AG09309 (cell line): ENCODE measurements around the gene CCDC93.

Experiments
- DNase-seq: peaks from one replicate; pipeline ENCODE4 v3.0.0-alpha.2; 2010; ENCODE audit warnings: low read depth
- H3K4me3 ChIP-seq: 2 replicates; pipeline ENCODE4 v1.5.1; 2011; ENCODE audit warnings: mild to moderate bottlenecking, low read depth, low read length, moderate library complexity; ENCODE audit not compliant: control insufficient read depth
- CTCF ChIP-seq: IDR thresholded peaks from 2 replicates; pipeline ENCODE4 v1.5.1; 2011; ENCODE audit warnings: mild to moderate bottlenecking, low read depth, low read length, inconsistent platforms; ENCODE audit not compliant: insufficient read depth, control insufficient read depth; ENCODE audit errors: missing control alignments

The CCDC93 gene

GRCh38 chr2:117967977-117968718 lies 45.7 kb downstream of the CCDC93 start:
- TF ChIP-seq CTCF: no peak
- no peak for DNase-seq
- no peak overlapping the region for H3K4me3 ChIP-seq

- DNase-seq: no peak
- no peak overlapping the region for H3K4me3 ChIP-seq
- no peak for TF ChIP-seq CTCF
Observed at GRCh38 chr2:117963446-117963845, 50.4 kb downstream of the CCDC93 start.

GRCh38 chr2:117961201-117961600 lies 52.7 kb downstream of the CCDC93 start:
- no peak for TF ChIP-seq CTCF
- H3K4me3 ChIP-seq: no peak overlapping the region
- no peak for DNase-seq

- TF ChIP-seq CTCF: no peak
- H3K4me3 ChIP-seq: no peak overlapping the region
- DNase-seq: no peak
Observed at GRCh38 chr2:117960231-117960630, 53.6 kb downstream of the CCDC93 start.

- DNase-seq: peak; percentile 59
Observed at GRCh38 chr2:117958186-117958585, 55.7 kb downstream of the CCDC93 start.

GRCh38 chr2:117957616-117958015 lies 56.3 kb downstream of the CCDC93 start:
- H3K4me3 ChIP-seq: no peak overlapping the region
- no peak for TF ChIP-seq CTCF
- no peak for DNase-seq

More at GRCh38 chr2:117958186-117958585, 55.7 kb downstream of the CCDC93 start:
- no peak for TF ChIP-seq CTCF
- H3K4me3 ChIP-seq: no peak overlapping the region
